Choroid plexus epithelial cell (primary cell): Measurements from ENCODE around the gene ZNF107.
"Not testable (repeated sequence)": the region's sequence is repeated elsewhere in the genome, so short reads cannot be mapped to it uniquely, and the experiment has no call there.

Experiments used
- DNase-seq: peaks from one replicate; pipeline ENCODE4 v3.0.0-alpha.2; 2010; ENCODE audit warnings: low read depth
- H3K4me3 ChIP-seq: 2 replicates; pipeline ENCODE4 v1.5.1; 2011; ENCODE audit warnings: low read depth, mild to moderate bottlenecking, control low read depth, low read length, moderate library complexity
- TF ChIP-seq, protein P1 (sequence below): conservative IDR thresholded peaks from 2 replicates; pipeline ENCODE4 v1.5.1; 2011; ENCODE audit warnings: low read depth, mild to moderate bottlenecking, control low read depth, inconsistent platforms, low read length, moderate library complexity

ZNF107 gene

GRCh38 chr7:64733550-64734240 lies 67.8 kb downstream of the ZNF107 start:
- TF ChIP-seq, protein P1, sequence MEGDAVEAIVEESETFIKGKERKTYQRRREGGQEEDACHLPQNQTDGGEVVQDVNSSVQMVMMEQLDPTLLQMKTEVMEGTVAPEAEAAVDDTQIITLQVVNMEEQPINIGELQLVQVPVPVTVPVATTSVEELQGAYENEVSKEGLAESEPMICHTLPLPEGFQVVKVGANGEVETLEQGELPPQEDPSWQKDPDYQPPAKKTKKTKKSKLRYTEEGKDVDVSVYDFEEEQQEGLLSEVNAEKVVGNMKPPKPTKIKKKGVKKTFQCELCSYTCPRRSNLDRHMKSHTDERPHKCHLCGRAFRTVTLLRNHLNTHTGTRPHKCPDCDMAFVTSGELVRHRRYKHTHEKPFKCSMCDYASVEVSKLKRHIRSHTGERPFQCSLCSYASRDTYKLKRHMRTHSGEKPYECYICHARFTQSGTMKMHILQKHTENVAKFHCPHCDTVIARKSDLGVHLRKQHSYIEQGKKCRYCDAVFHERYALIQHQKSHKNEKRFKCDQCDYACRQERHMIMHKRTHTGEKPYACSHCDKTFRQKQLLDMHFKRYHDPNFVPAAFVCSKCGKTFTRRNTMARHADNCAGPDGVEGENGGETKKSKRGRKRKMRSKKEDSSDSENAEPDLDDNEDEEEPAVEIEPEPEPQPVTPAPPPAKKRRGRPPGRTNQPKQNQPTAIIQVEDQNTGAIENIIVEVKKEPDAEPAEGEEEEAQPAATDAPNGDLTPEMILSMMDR, result no peak
- DNase-seq, result no peak
- H3K4me3 ChIP-seq, result no peak overlapping the region

- TF ChIP-seq, protein P1, result no peak
- no peak overlapping the region for H3K4me3 ChIP-seq
- DNase-seq, result no peak
These were observed 70.6 kb downstream of the ZNF107 start for GRCh38 chr7:64736575-64736974.

DNA sequence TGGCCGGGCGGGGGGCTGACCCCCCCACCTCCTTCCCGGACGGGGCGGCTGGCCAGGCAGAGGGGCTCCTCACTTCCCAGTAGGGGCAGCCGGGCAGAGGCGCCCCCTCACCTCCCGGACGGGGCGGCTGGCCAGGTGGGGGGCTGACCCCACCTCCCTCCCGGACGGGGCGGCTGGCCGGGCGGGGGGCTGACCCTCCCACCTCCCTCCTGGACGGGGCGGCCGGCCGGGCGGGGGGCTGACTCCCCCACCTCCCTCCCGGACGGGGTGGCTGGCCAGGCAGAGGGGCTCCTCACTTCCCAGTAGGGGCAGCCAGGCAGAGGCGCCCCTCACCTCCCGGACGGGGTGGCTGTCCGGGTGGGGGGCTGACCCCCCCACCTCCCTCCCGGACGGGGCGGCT lies 72.5 kb downstream of the ZNF107 start:
- not testable (repeated sequence) for H3K4me3 ChIP-seq, DNase-seq

DNA sequence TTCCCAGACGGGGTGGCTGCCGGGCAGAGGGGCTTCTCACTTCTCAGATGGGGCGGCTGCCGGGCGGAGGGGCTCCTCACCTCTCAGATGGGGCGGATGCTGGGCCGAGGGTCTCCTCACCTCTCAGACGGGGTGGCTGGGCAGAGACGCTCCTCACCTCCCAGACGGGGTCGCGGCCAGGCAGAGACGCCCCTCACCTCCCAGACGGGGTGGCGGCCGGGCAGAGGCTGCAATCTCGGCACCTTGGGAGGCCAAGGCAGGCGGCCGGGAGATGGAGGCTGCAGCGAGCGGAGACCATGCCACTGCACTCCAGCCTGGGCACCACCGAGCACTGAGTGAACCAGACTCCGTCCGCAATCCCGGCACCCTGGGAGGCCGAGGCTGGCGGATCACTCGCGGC lies 73.0 kb downstream of the ZNF107 start:
- not testable (repeated sequence) for DNase-seq, H3K4me3 ChIP-seq

GRCh38 chr7:64744680-64745079 lies 78.7 kb downstream of the ZNF107 start:
- DNase-seq, result no peak
- no peak overlapping the region for H3K4me3 ChIP-seq
- TF ChIP-seq, protein P1, result no peak

- DNase-seq, result no peak
- H3K4me3 ChIP-seq, result no peak overlapping the region
- TF ChIP-seq, protein P1, result no peak
These were observed 81.9 kb downstream of the ZNF107 start for GRCh38 chr7:64747802-64748201.

- DNase-seq, result no peak
- TF ChIP-seq, protein P1, result no peak
- H3K4me3 ChIP-seq, result no peak overlapping the region
These were observed 87.1 kb downstream of the ZNF107 start for GRCh38 chr7:64753032-64753431.

DNA sequence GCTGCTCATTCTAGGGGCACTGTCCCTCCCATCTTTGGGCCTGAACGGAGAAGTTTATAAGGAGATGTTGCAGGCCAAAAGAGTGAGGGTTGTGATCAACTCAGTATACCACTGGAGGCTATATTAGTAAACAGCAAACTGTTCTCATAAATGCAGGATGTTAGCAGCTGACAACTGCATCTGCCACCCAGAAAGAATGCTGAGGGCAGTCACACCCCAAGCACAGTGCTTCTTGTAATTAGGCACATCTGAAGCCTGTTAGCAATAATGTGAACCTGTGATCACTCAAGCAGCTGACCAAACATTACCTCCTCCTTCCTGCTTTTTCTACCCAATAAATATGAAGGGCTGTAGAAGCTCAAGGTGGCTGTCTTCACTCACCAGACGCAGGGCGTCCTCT lies 89.9 kb downstream of the ZNF107 start:
- DNase-seq, result no peak
- TF ChIP-seq, protein P1, result no peak
- no peak overlapping the region for H3K4me3 ChIP-seq
